Measurements from ENCODE around the gene P4HA2.

P4HA2 gene

DNA sequence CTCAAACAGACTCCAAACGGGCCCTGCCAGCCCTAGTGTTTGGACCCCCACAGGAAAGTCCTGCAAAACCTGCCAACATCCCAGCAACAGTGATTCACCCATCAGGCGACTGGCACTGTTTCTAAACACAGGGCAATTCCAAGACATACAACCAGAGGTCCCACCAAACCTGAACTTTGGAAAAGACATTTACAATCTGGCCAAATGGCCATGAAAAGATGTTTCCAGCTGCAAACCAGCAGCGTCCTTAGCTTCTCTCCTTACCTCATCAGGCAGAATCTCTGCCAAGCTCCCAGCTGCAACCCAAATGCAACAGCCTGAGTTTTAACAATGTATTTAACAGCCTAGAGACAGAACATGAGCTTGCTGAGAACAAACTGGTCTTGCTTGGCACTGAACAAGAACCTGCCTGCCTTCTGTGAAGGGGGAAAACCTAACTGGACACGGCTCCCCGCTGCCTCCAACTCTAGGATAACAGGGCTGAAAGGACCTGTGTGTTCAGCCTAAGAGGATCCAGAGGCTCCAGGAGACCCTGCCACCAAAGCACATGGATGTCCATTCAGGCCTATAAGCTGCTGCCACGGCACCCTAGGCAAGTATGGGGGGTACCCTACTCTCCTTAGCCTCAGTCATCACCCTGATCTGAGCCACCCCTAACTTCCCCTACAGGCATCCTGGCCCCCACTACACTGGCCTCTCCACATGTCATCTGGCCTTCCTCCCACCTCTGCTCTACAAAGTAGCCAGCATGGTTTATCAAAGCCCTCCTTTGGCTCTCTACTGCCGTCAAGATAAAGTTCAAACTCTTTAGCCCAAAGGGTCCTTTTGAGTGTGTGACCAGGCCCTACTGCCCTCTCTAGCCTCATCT is 5.6 kb downstream of the P4HA2 start:
- DNase-seq (ENCODE audit: low read depth): no peak
- no peak overlapping the region for H3K4me3 ChIP-seq (ENCODE audit: low read depth, low read length)
- no peak for TF ChIP-seq MYC (IDR thresholded peaks at IDR 0.05; ENCODE audit: low read depth, low read length)
- TF ChIP-seq, protein P1, sequence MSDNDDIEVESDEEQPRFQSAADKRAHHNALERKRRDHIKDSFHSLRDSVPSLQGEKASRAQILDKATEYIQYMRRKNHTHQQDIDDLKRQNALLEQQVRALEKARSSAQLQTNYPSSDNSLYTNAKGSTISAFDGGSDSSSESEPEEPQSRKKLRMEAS (IDR thresholded peaks at IDR 0.05; ENCODE audit: low read depth, low read length): no peak

DNA sequence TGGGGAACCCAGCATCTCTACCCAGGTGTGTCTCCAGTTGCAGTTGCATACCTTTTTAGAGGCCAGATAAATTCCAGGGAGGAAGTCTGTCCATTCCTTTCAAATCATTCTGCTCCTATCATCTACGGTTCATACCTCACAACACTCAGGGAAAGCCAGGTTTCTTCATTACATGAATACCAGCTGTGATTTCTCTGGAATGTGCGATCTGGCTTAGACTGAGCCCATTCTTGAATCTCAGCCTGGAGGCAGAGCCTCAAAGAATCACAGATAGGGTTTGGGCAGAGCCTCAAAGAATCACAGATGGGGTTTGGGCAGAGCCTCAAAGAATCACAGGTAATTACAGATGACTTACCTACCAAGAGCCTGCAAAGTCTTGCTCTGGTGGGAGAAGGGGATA is 7.2 kb downstream of the P4HA2 start:
- TF ChIP-seq MYC (IDR thresholded peaks at IDR 0.05; ENCODE audit: low read depth, low read length) (no peak), POLR2A (IDR thresholded peaks at IDR 0.05; ENCODE audit: extremely low read depth, insufficient read length) (no peak)
- TF ChIP-seq, protein P2, sequence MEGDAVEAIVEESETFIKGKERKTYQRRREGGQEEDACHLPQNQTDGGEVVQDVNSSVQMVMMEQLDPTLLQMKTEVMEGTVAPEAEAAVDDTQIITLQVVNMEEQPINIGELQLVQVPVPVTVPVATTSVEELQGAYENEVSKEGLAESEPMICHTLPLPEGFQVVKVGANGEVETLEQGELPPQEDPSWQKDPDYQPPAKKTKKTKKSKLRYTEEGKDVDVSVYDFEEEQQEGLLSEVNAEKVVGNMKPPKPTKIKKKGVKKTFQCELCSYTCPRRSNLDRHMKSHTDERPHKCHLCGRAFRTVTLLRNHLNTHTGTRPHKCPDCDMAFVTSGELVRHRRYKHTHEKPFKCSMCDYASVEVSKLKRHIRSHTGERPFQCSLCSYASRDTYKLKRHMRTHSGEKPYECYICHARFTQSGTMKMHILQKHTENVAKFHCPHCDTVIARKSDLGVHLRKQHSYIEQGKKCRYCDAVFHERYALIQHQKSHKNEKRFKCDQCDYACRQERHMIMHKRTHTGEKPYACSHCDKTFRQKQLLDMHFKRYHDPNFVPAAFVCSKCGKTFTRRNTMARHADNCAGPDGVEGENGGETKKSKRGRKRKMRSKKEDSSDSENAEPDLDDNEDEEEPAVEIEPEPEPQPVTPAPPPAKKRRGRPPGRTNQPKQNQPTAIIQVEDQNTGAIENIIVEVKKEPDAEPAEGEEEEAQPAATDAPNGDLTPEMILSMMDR (IDR thresholded peaks at IDR 0.05; ENCODE audit: low read depth, low read length): no peak
- TF ChIP-seq, protein P1 (IDR thresholded peaks at IDR 0.05; ENCODE audit: low read depth, low read length): no peak

DNA sequence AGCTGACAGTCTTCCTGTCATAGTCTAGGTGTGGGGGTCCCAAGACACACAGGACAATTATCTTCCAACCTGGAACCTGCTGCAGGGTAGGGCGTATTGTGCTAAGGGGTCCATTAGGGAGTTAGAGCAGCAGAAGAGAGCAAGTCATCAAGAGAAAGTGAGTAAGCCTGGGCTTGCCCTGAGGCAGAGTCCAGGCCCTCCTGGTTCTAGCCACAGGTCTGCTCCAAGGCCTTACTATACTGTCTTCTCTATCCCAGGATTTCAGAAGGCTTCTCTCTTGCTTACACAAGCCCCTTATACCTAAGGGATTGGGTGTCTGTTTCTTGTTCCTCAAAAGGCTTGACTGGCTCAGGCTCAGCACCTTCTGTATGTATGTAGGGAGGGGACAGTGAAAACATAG is 7.7 kb downstream of the P4HA2 start:
- DNase-seq (ENCODE audit: low read depth): no peak
- no peak overlapping the region for H3K4me3 ChIP-seq (ENCODE audit: low read depth, low read length)
- TF ChIP-seq POLR2A (IDR thresholded peaks at IDR 0.05; ENCODE audit: extremely low read depth, insufficient read length): no peak
- TF ChIP-seq, protein P2 (IDR thresholded peaks at IDR 0.05; ENCODE audit: low read depth, low read length): no peak
- TF ChIP-seq, protein P1 (IDR thresholded peaks at IDR 0.05; ENCODE audit: low read depth, low read length): no peak
- TF ChIP-seq MYC (IDR thresholded peaks at IDR 0.05; ENCODE audit: low read depth, low read length): no peak

More for the DNA sequence above, 7.2 kb downstream of the P4HA2 start:
- DNase-seq (ENCODE audit: low read depth): no peak
- no peak overlapping the region for H3K4me3 ChIP-seq (ENCODE audit: low read depth, low read length)

DNA sequence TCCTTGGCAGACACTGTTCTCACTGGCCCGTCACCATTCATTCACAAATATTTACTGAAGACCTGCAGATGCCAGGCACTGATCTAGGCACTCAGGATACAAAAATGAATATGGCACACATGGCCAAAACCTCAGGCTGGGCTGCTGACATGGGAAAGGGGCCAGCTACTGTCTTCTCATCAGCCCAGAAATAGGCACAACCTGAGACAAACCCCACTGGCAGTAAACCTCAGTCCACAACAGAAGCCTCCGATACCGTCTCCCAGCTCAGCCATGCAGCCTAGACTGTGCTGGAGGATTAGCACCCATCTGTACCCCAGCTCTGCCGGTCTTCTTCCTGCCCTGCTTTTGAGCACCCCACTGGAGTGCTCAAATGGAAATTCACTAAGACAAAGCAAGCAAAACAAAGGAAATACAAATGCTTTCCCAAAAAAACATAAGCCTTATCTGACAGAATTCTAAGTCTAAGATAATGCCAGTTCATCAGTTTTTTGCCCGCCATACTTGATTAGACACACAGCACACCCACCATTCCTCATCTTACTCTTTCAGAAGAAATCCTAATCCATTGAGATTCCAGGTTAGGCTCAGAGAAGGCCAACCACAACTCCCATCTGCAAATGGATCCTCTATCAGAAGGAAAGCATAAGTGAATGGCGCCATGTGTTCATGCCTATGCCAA is 8.2 kb downstream of the P4HA2 start:
- no peak for DNase-seq (ENCODE audit: low read depth)
- no peak overlapping the region for H3K4me3 ChIP-seq (ENCODE audit: low read depth, low read length)
- TF ChIP-seq, protein P2 (IDR thresholded peaks at IDR 0.05; ENCODE audit: low read depth, low read length): no peak
- TF ChIP-seq, protein P1 (IDR thresholded peaks at IDR 0.05; ENCODE audit: low read depth, low read length): no peak
- TF ChIP-seq POLR2A (IDR thresholded peaks at IDR 0.05; ENCODE audit: extremely low read depth, insufficient read length) (no peak), MYC (IDR thresholded peaks at IDR 0.05; ENCODE audit: low read depth, low read length) (no peak)

DNA sequence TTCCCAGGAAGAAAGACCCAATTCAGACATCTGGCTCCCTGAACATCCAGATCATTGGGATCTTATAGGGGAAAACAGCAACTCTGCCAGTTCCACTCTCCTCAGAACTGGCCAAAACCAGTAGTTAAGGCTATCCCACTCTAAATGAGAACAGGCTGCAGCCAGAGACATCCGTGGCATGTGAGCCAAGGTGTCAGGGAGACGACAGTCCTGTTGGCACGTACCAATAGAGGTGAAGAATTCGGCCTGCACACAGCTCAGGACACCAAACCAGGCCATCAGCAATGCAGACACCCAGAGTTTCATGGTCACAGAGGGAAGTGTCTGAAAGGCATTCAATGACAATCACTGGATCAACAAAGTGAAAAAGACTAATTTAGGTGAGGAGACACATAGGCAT is 9.3 kb downstream of the P4HA2 start:
- no peak overlapping the region for H3K4me3 ChIP-seq (ENCODE audit: low read depth, low read length)
- DNase-seq (ENCODE audit: low read depth): no peak
- TF ChIP-seq MYC (IDR thresholded peaks at IDR 0.05; ENCODE audit: low read depth, low read length) (no peak), POLR2A (IDR thresholded peaks at IDR 0.05; ENCODE audit: extremely low read depth, insufficient read length) (no peak)
- TF ChIP-seq, protein P2 (IDR thresholded peaks at IDR 0.05; ENCODE audit: low read depth, low read length): no peak
- TF ChIP-seq, protein P1 (IDR thresholded peaks at IDR 0.05; ENCODE audit: low read depth, low read length): no peak

DNA sequence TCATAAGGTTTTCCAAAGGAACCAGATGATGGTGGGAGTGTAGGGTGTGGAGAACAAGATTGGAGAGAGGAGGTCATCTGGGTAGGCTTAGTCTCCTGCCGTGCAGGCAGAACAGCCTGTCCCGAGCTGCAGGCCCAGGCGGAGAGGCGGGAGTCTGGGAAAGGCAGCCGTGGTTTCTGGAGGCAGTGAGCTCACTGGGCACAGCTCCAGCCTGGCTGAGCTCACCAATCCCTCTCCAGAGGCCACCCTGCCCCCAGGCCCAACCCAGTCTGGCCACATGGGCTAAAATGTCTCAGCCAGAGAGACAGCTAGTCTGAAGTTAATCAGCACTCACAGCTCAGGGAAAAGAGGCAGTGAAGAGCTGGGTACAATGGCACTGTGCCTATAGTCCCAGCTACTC is 12.3 kb downstream of the P4HA2 start:
- no peak overlapping the region for H3K4me3 ChIP-seq (ENCODE audit: low read depth, low read length)
- no peak for DNase-seq (ENCODE audit: low read depth)
- TF ChIP-seq, protein P2 (IDR thresholded peaks at IDR 0.05; ENCODE audit: low read depth, low read length): no peak
